ENCODE measurements around the gene AHDC1. TPM values are rescaled to one million over a fixed set of nuclear protein-coding genes. Genes with fewer than 3 reads are reported as not detected.

The AHDC1 gene
- total and polyA plus RNA-seq, 10 of the 15 experiments (the other 5 are each of a cell fraction or from before 2014, with no cell fraction given) = 0.21 to 13.0 (median 1.4) TPM

- TF ChIP-seq PRDM15 (CRISPR knock-in tag; IDR thresholded peaks at IDR 0.05) (no peak), RFX5 (IDR thresholded peaks at IDR 0.05; ENCODE audit: low read depth, low read length) (peak; percentile 37; the same call in 1 of the 2 replicates), KLF5 (IDR thresholded peaks at IDR 0.05; ENCODE audit: partially characterized antibody) (peak; percentile 100), SUZ12 (IDR thresholded peaks at IDR 0.05; ENCODE audit: unreplicated experiment) (no peak), MEF2B (IDR thresholded peaks at IDR 0.05; ENCODE audit: partially characterized antibody, poor library complexity, severe bottlenecking) (no peak), CBFB (IDR thresholded peaks at IDR 0.05; ENCODE audit: low read depth) (peak; percentile 44), TCF12 (IDR thresholded peaks at IDR 0.05; ENCODE audit: low read depth, low read length) (no peak), SRF (IDR thresholded peaks at IDR 0.05; ENCODE audit: low read depth in 2 of 2, low read length in 2 of 2) (no peak), SUPT20H (IDR thresholded peaks at IDR 0.05; ENCODE audit: borderline replicate concordance, control insufficient read depth, low read depth, low read length) (no peak), ZBTB33 (IDR thresholded peaks at IDR 0.05) (peak; percentile 56), CBX3 (IDR thresholded peaks at IDR 0.05; ENCODE audit: borderline replicate concordance, low read depth) (no peak), IKZF1 (conservative IDR thresholded peaks at IDR 0.05) (peak; percentile 35), TCF7 (IDR thresholded peaks at IDR 0.05; ENCODE audit: borderline replicate concordance) (no peak), TAF1 (IDR thresholded peaks at IDR 0.05; ENCODE audit: borderline replicate concordance, low read depth, low read length) (peak; percentile 95), SIX5 (IDR thresholded peaks at IDR 0.05; ENCODE audit: low read depth, low read length, severe bottlenecking) (peak; percentile 53), ZZZ3 (IDR thresholded peaks at IDR 0.05; ENCODE audit: control insufficient read depth, insufficient read length, low read depth) (no peak), EGR1 (IDR thresholded peaks at IDR 0.05; ENCODE audit: borderline replicate concordance in 1 of 2, low read depth in 2 of 2, low read length in 2 of 2) (peak; percentile 20 to 31; a peak in 2 of 3 replicates), ESRRA (IDR thresholded peaks at IDR 0.05; ENCODE audit: low read length) (no peak), YBX1 (IDR thresholded peaks at IDR 0.05) (no peak), GABPA (IDR thresholded peaks at IDR 0.05; ENCODE audit: low read depth) (no peak), ATF3 (IDR thresholded peaks at IDR 0.05; ENCODE audit: borderline replicate concordance, extremely low read depth, low read depth, low read length) (no peak), BACH1 (IDR thresholded peaks at IDR 0.05; ENCODE audit: borderline replicate concordance) (peak; percentile 74; the same call in 1 of the 2 replicates), HCFC1 (IDR thresholded peaks at IDR 0.05; ENCODE audit: low read length) (no peak), USF1 (IDR thresholded peaks at IDR 0.05; ENCODE audit: borderline replicate concordance, extremely low read length, insufficient read depth, low read depth, low read length) (no peak)
These were observed 113.8 kb downstream of the AHDC1 start, which contains the start of gene WASF2 (continued) for GRCh38 chr1:27489973-27490741.
